GM19239 (cell line): ENCODE results near the gene RAPGEF4.
A peak's percentile ranks its signal among the peaks of the same experiment; 100 is the strongest.
"Not testable (repeated sequence)": the region's sequence is repeated elsewhere in the genome, so short reads cannot be mapped to it uniquely, and the experiment has no call there.

Experiments used
- DNase-seq: peaks from one replicate; pipeline ENCODE4 v3.0.0; 2011; ENCODE audit warnings: low spot score; ENCODE audit not compliant: insufficient read length
- FAIRE-seq: peaks from 2 replicates; lab custom pipeline; 2011; peaks lifted over from hg19 to GRCh38; lab: Jason Lieb, UNC

The RAPGEF4 gene

DNA sequence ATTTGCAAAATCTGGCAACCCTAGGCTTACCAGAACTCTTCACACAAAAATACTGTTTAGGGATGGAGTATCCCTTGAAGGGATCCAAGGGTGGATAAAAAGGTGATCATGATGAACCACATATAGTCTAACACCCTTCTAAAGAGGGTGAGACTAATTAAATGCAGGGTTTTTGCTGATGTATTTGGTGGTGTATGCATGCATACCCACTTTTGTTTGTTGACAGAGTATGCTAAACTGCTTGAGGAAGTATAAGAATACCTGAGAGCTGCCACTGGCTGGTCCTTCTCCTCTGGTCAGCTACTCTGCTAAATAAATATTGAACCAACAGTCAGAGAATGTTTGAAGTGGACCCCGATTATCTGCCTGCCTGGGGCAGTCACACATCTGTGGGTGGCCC is 34.2 kb downstream of the RAPGEF4 start:
- DNase-seq (no peak), FAIRE-seq (no peak)

DNA sequence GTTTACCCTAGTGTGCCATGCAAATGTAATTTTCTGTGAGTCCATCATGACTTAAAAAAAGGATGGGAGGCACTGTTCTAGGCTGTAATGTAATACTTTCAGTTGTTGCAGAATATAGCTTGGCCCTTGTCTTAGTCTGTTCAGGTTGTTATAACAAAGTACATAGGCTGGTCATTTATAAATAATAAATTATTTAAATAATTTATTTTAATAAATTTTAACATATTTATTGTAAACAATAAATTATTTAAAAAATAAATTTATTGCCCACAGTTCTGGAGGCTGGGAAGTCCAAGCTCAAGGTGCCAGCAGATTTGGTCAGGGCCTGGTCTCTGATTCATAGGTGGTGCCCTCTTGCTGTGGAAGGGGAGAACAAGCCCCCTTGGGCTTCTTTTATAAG is 35.2 kb downstream of the RAPGEF4 start:
- DNase-seq: no peak
- FAIRE-seq: no peak

DNA sequence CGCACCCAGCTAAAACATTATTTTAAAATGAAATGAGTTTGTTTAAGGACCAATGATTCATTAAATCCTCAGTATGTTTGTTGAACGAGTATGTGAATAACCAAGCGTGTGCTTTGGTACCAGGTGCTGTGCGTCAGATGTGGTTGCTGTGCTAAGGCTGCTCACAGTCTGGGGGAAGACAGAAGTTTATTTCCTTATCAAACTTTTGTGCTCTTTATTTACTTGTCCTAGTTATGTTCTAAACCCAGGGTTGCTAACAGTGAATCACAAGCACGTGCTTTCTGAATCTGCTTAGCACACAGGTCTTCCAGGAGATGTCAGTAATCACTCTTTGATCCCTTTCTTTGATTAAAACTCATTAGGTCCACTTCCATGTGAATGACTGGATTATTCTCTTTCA is 37.0 kb downstream of the RAPGEF4 start:
- FAIRE-seq (no peak), DNase-seq (no peak)

DNA sequence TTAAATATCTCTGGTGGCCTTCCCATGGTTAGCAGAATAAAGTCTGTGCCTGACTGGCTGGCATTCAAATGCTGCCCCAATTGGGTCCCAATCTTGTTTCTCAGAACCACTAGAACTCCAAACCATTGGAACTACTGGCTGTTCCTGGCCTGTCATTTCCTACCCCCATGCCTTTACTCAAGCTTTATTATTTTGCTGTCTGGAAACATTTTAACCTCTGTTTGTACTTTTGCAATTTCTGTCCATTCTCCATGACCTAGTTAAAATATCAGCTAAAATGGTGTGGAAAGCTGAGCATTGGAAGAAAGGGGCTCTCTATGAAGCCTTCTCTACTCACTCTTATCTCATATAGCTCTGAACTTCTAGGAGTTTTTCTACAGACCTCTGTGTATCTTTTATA is 38.7 kb downstream of the RAPGEF4 start:
- FAIRE-seq (no peak), DNase-seq (no peak)

DNA sequence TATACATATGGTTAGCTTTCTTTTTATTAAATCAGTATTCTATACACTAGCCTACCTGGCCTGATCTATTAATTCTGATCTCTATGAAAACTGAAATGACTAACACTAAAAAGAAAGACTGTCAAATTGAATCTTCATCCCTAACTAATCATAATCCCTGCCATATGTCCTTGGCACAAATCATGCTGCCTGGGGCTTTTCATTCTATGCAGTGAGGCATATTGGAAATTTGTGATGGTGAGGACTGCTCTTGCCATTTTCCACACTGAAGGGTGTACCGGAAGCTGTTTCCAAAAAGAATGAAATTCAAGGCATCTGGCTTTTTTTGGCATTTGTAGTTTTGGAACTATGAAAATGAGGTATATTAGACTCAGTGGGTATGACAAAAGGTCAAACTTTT is 39.7 kb downstream of the RAPGEF4 start:
- no peak for DNase-seq
- no peak for FAIRE-seq

DNA sequence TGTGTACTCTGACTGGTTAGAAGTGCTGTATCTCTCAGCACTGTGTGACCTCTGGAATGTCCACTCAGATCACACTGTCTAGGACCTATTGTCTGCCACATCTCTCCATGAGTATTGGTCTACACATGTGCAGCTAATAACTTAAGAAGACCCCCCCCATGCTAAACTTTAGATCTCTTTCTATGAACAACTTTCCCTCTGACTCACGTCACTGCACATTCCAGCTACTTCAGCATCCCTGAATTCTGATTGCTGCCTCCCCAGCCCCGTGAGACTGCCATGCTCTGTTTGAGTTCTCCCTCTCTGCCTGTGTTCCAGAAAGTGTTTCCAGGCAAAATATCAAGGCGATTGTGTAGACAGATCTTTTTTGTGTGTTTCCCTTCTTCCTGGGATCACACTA is 41.8 kb downstream of the RAPGEF4 start:
- DNase-seq: no peak
- no peak for FAIRE-seq

DNA sequence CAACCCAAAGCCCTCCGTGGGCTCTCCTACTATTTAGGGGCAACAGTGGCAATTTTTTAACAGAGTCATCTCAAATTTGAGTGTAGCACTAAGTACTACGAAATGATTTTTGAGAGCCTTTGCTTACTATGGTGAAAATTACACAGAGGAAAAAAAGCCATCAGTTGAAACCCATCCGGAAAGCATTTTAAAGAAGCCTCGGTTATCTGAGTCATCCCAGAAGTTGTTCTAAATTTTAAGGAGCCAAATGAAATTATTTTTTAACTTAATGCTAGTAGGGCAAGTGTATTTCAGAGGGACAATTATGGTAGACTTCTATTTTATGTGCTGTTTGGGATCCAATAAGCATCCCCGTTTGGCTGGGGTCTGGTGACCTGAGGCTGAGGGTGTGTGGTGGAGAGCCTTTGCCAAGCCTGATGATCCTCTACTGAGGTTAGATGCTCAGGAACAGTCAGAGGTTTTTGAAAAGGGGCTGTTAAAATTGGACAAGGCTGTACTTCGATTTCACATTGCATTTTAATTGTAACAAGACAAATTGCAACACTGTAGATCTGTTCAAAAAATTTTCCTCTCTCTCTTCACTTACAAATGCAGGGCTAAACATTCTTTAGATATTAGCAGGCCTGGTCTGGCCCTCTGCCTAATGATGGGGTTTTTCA is 47.0 kb downstream of the RAPGEF4 start:
- FAIRE-seq (no peak), DNase-seq (no peak)

DNA sequence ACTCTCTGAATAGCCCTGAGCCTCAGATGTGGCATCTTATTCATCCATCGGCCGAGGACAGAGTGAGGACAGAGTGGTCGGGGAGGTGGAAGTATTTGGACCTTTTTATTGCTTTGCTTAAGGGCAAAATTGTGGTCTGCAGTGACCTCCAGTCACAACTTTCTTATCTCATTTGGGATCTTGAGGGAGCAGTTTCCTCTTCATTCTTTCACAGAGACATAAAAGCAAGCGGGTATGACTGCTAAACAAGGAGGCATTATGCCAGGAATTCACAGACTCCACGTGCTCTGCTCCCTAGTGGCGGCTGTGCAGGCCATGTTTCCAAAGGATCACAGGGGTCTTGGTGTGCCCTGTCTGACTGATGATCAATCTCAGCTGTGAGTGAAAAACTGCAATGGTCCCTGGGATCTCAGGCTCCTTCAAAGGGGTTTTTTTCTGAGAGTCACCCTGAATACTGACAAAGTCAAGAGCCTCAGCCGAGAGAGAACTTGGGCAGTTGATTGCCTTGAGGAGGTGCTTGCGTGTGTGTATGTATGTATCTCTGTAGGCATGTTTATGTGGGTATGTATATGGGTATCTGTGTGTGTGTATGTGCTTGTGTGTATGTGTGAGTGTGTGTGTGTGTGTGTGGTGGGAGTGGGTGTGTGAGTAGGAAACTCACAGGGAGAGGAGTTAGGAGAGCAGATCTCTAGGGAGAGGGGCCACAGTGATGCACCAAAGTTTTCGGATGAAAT is 47.7 kb downstream of the RAPGEF4 start:
- FAIRE-seq: no peak
- no peak for DNase-seq

DNA sequence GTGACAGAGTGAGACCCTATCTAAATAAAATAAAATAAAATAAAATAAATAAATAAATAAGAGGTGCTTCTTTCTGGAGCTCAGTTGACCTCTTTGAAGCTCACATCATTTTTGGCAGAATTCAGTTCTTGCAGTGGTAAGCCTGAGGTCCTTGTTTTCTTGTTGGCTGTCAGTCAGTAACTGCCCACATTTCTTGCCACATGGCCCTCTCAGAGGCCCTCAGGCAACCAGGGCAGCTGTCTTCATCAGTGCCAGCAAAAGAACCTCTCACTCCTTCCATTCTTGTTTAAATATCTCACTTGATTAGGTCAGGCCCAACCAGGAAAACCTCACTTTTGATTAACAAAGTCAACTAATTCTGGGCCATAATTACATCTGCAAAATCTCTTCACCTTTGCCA is 53.2 kb downstream of the RAPGEF4 start:
- no peak for DNase-seq
- FAIRE-seq: no peak

DNA sequence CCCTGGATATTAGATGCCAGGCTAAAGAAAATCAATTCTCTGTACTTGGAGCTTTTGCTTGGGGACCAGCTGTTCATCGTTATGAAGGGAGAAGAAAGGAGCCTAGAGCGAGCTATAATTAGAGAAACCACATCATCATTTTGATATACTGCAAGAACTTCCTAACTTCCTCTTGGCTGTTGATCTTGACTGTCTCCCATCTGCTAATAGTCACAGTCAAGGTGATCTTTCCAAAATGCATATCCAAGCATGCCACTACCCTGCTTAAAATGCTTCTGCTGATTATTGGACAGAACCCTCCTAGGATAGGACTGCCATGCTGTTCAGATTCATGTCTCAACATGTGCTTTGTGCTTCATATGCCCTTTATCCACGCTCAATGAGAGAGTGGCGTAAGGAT is 54.8 kb downstream of the RAPGEF4 start:
- DNase-seq (no peak), FAIRE-seq (no peak)

DNA sequence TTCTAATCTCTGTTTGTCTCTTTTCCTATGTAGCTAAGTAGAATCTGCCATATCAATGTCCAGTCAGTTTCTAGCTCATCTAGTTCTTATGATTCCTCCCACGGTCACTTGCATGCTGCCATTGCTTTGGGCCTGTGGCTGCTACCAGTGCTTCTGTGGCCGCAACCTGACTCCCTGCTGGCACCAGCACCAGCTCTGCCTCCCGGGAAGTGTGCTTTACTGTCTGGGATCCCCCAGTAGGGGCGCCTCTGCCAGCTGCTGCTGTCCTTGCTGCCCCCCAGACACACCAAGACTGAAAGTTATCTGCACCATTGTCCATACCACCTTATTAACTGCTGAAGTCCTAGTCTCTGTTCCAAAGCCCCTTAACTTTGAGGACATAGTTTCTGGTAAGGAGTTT is 56.3 kb downstream of the RAPGEF4 start:
- FAIRE-seq: no peak
- no peak for DNase-seq

DNA sequence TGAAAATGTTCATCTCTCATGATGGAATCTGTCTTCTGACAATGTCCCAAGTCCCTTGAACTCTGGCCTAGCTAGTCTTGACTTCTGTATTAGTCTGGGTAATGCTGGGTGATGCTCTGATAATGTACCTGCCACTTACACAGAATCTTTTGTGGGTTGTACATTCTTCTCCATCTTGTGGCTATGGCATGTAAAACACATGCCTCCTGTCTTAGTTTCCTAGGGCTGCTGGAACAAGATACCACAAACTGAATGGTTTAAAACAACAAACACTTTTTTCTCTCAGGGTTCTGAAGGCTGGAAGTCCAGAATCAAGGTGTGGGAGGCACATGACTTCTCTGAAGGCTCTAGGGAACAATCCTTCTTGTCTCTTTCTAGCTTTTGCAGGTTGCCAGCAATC is 57.1 kb downstream of the RAPGEF4 start:
- FAIRE-seq: no peak
- no peak for DNase-seq

DNA sequence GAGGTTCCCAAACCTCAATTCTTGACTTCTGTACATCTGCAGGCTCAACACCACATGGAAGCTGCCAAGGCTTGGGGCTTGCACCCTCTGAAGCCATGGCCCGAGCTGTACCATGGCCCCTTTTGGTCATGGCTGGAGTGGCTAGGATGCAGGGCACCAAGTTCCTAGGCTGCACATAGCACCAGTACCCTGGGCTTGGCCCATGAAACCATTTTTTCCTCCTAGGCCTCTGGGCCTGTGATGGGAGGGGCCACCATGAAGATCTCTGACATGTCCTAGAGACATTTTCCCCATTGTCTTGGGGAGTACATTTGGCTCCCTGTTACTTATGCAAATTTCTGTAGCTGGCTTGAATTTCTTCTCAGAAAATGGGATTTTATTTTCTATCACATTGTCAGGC is 67.7 kb downstream of the RAPGEF4 start:
- DNase-seq, FAIRE-seq: not testable (repeated sequence)

DNA sequence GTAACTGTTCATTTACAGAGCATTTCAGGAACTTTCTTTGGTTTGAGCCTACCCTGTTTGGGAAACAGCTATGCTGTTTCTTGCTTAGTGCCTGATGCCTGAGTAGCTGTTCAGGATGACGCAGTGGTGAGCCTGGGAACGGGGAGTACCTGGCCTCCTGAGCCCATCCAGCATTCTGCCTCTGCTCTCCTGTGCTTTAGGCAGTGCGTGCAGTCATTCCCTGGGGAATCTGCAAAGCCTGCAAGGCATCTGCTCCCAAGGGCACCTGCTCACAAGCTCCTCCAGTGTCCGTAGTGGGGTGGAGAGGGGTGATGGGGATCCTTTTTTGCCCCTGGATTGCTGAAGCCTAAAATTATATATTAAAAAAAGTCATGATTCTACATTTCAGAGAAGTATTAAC is 68.8 kb downstream of the RAPGEF4 start:
- no peak for FAIRE-seq
- no peak for DNase-seq

DNA sequence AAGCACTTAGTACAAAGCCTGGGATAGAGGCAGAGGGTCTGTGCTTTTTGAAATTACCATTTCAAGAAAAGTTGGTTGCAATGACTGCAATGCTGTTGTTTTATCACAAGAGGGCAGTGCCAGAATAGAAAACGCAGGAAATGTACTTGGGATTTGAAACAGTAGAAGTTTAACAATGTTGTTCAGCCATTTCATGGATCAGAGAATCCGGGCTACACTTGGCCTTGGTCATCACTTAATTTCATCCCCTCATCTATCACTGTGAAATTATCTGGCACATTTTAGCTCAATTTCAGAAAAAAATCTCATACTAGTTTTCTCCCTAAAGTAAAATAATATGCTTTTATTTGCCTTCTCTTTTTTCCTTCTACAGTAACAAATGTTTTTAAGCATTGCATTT is 70.8 kb downstream of the RAPGEF4 start:
- peak; percentile 86 for FAIRE-seq
- peak; percentile 4 for DNase-seq

DNA sequence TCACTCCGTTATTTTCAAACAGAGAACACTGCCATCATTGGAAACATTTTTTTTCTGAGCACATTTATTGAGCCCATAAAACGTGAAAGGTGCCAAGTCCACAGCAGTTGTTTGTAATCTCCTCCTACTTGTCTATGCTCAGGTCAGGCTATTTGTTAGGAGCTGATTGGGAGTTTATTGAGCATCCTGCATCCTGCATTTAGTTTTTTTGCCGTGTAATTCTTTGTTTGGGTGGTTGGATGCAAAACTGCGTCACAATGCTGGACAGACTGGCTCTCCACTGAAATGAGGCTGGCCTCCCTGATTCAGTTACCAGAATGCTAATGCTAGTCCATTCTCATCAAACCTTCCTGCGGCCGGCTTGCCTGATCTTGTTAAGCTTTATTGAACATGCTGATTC is 71.4 kb downstream of the RAPGEF4 start:
- DNase-seq (no peak), FAIRE-seq (no peak)

DNA sequence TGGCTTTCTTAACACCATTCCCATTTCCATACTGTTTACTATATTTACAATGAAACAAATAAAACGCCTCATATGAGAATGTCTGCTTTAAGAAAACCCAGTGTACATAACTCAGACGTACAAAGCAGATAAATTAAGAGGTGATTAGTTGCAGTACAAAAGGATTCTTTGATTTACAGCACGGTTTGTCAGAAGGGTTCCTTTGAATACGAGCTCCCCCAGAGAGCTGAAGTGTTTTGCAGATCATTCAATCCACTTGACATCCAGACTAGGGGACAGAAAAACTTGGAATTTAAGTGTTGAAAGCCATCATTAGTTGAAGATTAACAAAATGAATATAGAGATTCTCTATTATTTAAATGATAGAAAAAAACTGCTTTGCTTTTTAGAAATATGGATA is 72.5 kb downstream of the RAPGEF4 start:
- DNase-seq: no peak
- no peak for FAIRE-seq

DNA sequence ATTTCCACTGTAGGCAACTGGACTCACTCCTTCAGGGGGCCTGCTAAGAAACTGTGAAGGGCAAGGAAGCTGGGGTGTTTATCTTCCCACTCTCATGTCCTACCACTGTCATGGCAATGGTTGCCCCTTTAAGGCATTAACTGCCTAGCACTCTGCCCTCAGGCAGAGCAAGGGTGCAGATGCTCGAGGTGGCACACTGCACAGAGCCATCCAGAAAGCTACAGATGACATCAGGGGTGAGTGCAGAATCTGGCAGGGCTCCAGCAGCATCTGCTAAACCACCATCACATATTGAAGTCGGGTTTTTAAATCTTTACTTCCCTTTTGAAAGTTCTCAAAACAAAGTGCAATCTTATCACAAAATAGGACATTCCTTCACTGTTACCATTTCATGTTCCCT is 75.4 kb downstream of the RAPGEF4 start:
- FAIRE-seq (no peak), DNase-seq (no peak)

DNA sequence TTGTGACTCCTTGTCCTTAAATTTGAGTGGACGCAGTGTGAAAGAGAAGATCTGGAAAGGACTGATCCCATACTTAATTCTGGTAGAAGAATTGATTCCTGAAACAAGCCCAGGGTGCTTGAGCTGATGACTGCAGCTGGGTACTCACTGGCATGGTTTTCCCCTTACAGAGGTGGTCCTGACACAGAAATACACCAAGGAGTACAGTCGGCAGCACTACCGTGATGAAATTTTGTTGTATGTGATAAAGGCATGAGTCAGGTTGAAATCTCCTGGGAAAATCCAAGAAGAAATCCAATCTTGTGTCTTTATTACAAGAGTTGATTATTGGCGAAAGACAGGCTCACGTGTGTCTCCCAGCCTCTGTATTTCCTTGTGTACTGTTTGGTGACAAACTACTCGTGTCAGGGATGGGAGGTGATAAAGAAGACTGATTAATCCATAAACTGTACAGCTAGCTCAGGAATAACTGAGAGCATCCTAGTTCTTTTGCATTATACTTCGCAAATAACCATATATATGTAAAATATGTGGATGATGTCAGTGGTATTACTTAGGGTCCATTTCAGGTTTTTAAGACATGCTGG is 76.6 kb downstream of the RAPGEF4 start:
- FAIRE-seq: no peak
- no peak for DNase-seq

DNA sequence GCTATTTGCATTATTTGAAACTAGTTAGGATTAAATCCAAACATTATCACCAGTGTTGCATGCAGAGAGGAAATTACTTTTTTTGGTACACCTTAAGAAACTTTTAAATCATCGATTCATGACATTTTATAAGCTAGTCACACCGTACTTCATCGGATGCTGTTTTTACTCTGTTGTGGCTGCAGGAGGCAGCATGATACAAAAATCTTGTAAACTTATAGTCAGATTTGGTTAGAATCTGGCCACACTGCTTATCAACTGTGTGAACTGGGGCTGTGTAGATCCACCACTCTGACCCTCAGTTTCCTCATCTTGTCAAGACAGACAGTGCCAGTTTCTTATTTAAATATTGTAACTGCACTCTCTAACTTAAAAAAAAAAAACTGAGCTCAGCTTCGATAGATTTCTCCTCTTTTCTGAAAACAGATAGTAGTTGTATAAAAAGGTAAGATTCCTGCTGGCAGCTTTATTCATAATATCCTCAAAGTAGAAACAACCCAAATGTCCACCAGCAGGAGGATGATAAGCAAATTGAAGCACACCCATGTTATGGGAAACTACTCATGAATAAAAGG is 77.8 kb downstream of the RAPGEF4 start:
- FAIRE-seq: no peak

DNA sequence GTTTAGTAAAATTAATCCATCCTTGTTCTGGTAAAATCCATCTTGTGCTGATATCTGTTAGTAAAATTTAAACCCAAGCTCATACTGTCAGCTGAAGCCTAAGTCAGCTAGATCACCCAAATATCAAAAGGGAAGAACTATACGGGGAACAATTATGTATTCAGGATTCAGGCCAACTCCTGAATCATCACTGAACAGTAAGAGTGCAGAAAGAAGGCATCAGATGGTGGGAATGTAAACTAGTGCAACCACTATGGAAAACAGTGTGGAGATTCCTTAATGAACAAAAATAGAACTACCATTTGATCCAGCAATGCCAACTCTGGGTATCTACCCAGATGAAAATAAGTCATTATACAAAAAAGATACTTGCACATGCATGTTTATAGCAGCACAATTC is 81.8 kb downstream of the RAPGEF4 start:
- FAIRE-seq (no peak), DNase-seq (no peak)

More for the DNA sequence above, 77.8 kb downstream of the RAPGEF4 start:
- DNase-seq: no peak
